DOHH2 (cell line): ENCODE data around the gene KCNQ1.

Experiments
- CTCF ChIP-seq: fragments of 200-600 bp; sonication (generic); IDR thresholded peaks from one replicate; pipeline ENCODE4 v1.5.1; 2014; ENCODE audit warnings: antibody characterized with exemption, mild to moderate bottlenecking, low read depth, low read length; ENCODE audit not compliant: poor library complexity, severe bottlenecking
- EZH2phosphoT487 ChIP-seq: fragments of 200-600 bp; sonication (generic); IDR thresholded peaks from 2 replicates; pipeline ENCODE4 v1.6.1; 2017; ENCODE audit warnings: borderline replicate concordance, mild to moderate bottlenecking, antibody characterized with exemption, low read length, moderate library complexity, mixed read lengths

- TF ChIP-seq CTCF, result no peak
- no peak for TF ChIP-seq EZH2phosphoT487
Observed at GRCh38 chr11:2570841-2571597, 126.2 kb downstream of the KCNQ1 start.
